ENCODE results near the gene KRT39.

DNA sequence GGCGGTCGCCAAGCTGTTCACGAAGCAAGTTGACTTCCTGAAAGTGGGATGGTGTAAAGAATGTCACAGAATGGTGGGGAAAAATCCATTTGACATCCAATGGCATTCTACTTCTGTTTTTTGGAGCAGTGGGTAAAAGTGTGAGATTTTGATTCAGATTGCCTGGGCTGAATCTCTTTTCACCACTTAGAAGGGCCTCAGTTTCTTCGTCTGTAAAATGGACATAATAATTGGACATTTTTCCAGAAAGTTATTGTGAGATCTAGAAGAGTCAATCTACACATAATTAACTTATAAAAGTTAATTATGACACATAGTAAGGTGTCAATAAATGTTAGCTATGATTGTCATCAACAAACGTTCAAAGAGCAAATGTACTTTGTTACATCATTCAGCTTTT, 14.4 kb upstream of the KRT39 start:
- TF ChIP-seq CTCF (conservative IDR thresholded peaks at IDR 0.05; ENCODE audit: low read depth, low read length) = no peak
- no peak for TF ChIP-seq EZH2 (IDR thresholded peaks at IDR 0.05; ENCODE audit: borderline replicate concordance, low read depth, low read length, poor library complexity, severe bottlenecking)

Measured in A673 (cell line).